Stimulated activated CD4-positive, alpha-beta T cell treated with anti-CD3 and anti-CD28 coated beads, Interleukin-2, amount 100 ng/mL, for 4 hours (primary cell): ENCODE measurements around the gene NMD3.
"Not testable (repeated sequence)": the region's sequence is repeated elsewhere in the genome, so short reads cannot be mapped to it uniquely, and the experiment has no call there.

Source experiments
- DNase-seq: peaks from one replicate; pipeline ENCODE4 v3.0.0-alpha.2; 2020; ENCODE audit warnings: low read depth

NMD3 gene

GRCh38 chr3:161231861-161232260 is 10.8 kb downstream of the NMD3 start:
- DNase-seq, result no peak

GRCh38 chr3:161233557-161233956 is 12.4 kb downstream of the NMD3 start:
- no peak for DNase-seq

- DNase-seq, result no peak
Measured at GRCh38 chr3:161236240-161236639, 15.1 kb downstream of the NMD3 start.

- DNase-seq, result no peak
Measured at GRCh38 chr3:161239700-161240099, 18.6 kb downstream of the NMD3 start.

- no peak for DNase-seq
Measured at GRCh38 chr3:161244538-161244937, 23.4 kb downstream of the NMD3 start.

- DNase-seq, result no peak
Measured at GRCh38 chr3:161247049-161247448, 25.9 kb downstream of the NMD3 start.

GRCh38 chr3:161250116-161250515 is 29.0 kb downstream of the NMD3 start:
- no peak for DNase-seq

- DNase-seq, result no peak
Measured at GRCh38 chr3:161251716-161252115, 30.6 kb downstream of the NMD3 start.

GRCh38 chr3:161252143-161252542 is 31.0 kb downstream of the NMD3 start:
- no peak for DNase-seq

GRCh38 chr3:161253711-161254110 is 32.6 kb downstream of the NMD3 start:
- DNase-seq, result no peak

- no peak for DNase-seq
Measured at GRCh38 chr3:161254861-161255260, 33.8 kb downstream of the NMD3 start.

GRCh38 chr3:161263057-161263456 is 41.9 kb downstream of the NMD3 start:
- DNase-seq, result no peak

GRCh38 chr3:161264852-161265251 is 43.7 kb downstream of the NMD3 start:
- no peak for DNase-seq

- DNase-seq, result no peak
Measured at GRCh38 chr3:161265916-161266571, 44.9 kb downstream of the NMD3 start.

- DNase-seq, result no peak
Measured at GRCh38 chr3:161266731-161267150, 45.6 kb downstream of the NMD3 start.

GRCh38 chr3:161267646-161268045 is 46.5 kb downstream of the NMD3 start:
- no peak for DNase-seq

GRCh38 chr3:161268601-161269000 is 47.5 kb downstream of the NMD3 start:
- no peak for DNase-seq

GRCh38 chr3:161270991-161271390 is 49.9 kb downstream of the NMD3 start:
- DNase-seq, result no peak

GRCh38 chr3:161271646-161272045 is 50.5 kb downstream of the NMD3 start:
- DNase-seq, result no peak

GRCh38 chr3:161272524-161272923 is 51.4 kb downstream of the NMD3 start:
- DNase-seq, result no peak

GRCh38 chr3:161273589-161274218 is 52.6 kb downstream of the NMD3 start:
- DNase-seq, result no peak

GRCh38 chr3:161274691-161275298 is 53.7 kb downstream of the NMD3 start:
- DNase-seq, result peak; percentile 10

GRCh38 chr3:161275919-161276318 is 54.8 kb downstream of the NMD3 start:
- no peak for DNase-seq

- DNase-seq, result not testable (repeated sequence)
Measured at GRCh38 chr3:161282387-161282786, 61.3 kb downstream of the NMD3 start.
